HCT116 (cell line): ENCODE data around the gene GJC1. TPM values are rescaled to one million over a fixed set of nuclear protein-coding genes. Genes with fewer than 3 reads are reported as not detected.

Experiments used
- ATAC-seq: fragments of 200-7000 bp; cut with Tn5 transposase; 2 replicates; pipeline ENCODE4 v1.9.1; 2020; ENCODE audit warnings: mild to moderate bottlenecking, moderate library complexity
- BruUV-seq: library from RNA; stranded (reverse); fragments of 400-500 nt; replicated peaks from 2 replicates; lab custom pipeline; 2021; lab: Mats Ljungman, UMichigan
- CTCF ChIA-PET: fragments of 300-600 bp; sonication (Branson Sonifier 250); formaldehyde crosslinking; loops from one replicate; lab custom pipeline; 2021; ENCODE audit warnings: antibody characterized with exemption; lab: Charles Lee
- POLR2A ChIA-PET: fragments of 300-600, 350-600 bp; sonication (Branson Sonifier 250); formaldehyde crosslinking; loops from one replicate; lab custom pipeline; 2021; ENCODE audit warnings: antibody characterized with exemption; lab: Charles Lee
- RAD21 ChIA-PET, 2 experiments: fragments of 300-600 bp; sonication (Branson Sonifier 250); formaldehyde crosslinking; loops; one replicate each; lab custom pipeline; 2023; ENCODE audit warnings: low total read pairs in 2 of 2; ENCODE audit not compliant: uncharacterized antibody in 2 of 2, unreplicated experiment in 2 of 2, low non-redundant PET in 1 of 2; lab: Charles Lee
- DNase-seq: peaks from one replicate; pipeline ENCODE4 v3.0.0-alpha.2; 2010; ENCODE audit warnings: low read depth, low spot score
- H2AFZ ChIP-seq: fragments of 200-600 bp; shearing (Covaris generic), sonication (generic); 2 replicates; pipeline ENCODE4 v1.6.1; 2017; ENCODE audit warnings: low read depth, mixed run types, mixed read lengths, antibody characterized with exemption, low read length; ENCODE audit not compliant: poor library complexity, severe bottlenecking
- H3K27ac ChIP-seq: 2 replicates; pipeline ENCODE4 v1.5.1; 2012; ENCODE audit warnings: low read depth, low read length
- H3K27me3 ChIP-seq: fragments of 200-600 bp; sonication (generic); 2 replicates; pipeline ENCODE4 v1.6.1; 2016; ENCODE audit warnings: mixed run types, low read length, mixed read lengths; ENCODE audit not compliant: insufficient read depth
- H3K36me3 ChIP-seq, 2 experiments: fragments of 200-500 bp in 1 of 2; fragments of 200-600 bp in 1 of 2; sonication (Bioruptor generic) in 1 of 2; sonication (generic) in 1 of 2; 2 replicates each; pipeline versions ENCODE4 v1.5.1 to v1.6.1; 2014 to 2016; ENCODE audit warnings: low read length in 2 of 2, inconsistent platforms in 1 of 2, mixed read lengths in 1 of 2, mixed run types in 1 of 2; ENCODE audit not compliant: insufficient read depth in 2 of 2, control insufficient read depth in 1 of 2
- H3K4me1 ChIP-seq, 2 experiments: fragments of 200-600 bp in 1 of 2; sonication (generic) in 1 of 2; 2 replicates each; pipeline versions ENCODE4 v1.5.1 to v1.6.1; 2012 to 2017; ENCODE audit warnings: low read length in 2 of 2, inconsistent platforms in 1 of 2, mild to moderate bottlenecking in 1 of 2, mixed read lengths in 1 of 2, mixed run types in 1 of 2, moderate library complexity in 1 of 2; ENCODE audit not compliant: insufficient read depth in 2 of 2, control insufficient read depth in 1 of 2
- H3K4me2 ChIP-seq: fragments of 200-600 bp; sonication (generic); 2 replicates; pipeline ENCODE4 v1.6.1; 2017; ENCODE audit warnings: mixed run types, low read length, mixed read lengths
- H3K4me3 ChIP-seq, 2 experiments: fragments of 200-600 bp in 1 of 2; sonication (generic) in 1 of 2; replicated peaks in 1 of 2; 2 replicates each; pipeline ENCODE4 v1.5.1; 2011 to 2016; ENCODE audit warnings: low read length in 2 of 2, control low read depth in 1 of 2, low read depth in 1 of 2, mild to moderate bottlenecking in 1 of 2, mixed read lengths in 1 of 2, mixed run types in 1 of 2
- H3K79me2 ChIP-seq: fragments of 200-600 bp; sonication (generic); 2 replicates; pipeline ENCODE4 v1.6.1; 2017; ENCODE audit warnings: mild to moderate bottlenecking, mixed run types, low read length, moderate library complexity, mixed read lengths; ENCODE audit not compliant: insufficient read depth
- H3K9ac ChIP-seq: fragments of 200-600 bp; sonication (generic); 2 replicates; pipeline ENCODE4 v1.6.1; 2016; ENCODE audit warnings: low read length, mixed read lengths
- H3K9me2 ChIP-seq: fragments of 200-600 bp; sonication (generic), shearing (Covaris generic); 2 replicates; pipeline ENCODE4 v1.6.1; 2017; ENCODE audit warnings: mixed run types, mild to moderate bottlenecking, moderate library complexity; ENCODE audit not compliant: insufficient read depth
- H3K9me3 ChIP-seq, 2 experiments: fragments of 200-500 bp in 1 of 2; fragments of 200-600 bp in 1 of 2; sonication (Bioruptor generic) in 1 of 2; sonication (generic) in 1 of 2; 2 replicates each; pipeline ENCODE4 v1.6.1; 2014 to 2017; ENCODE audit warnings: low read length in 2 of 2, mixed read lengths in 2 of 2, inconsistent platforms in 1 of 2, low read depth in 1 of 2, mild to moderate bottlenecking in 1 of 2, mixed run types in 1 of 2, moderate library complexity in 1 of 2; ENCODE audit not compliant: control insufficient read depth in 1 of 2, insufficient read depth in 1 of 2
- H4K20me1 ChIP-seq: fragments of 200-600 bp; sonication (generic), shearing (Covaris generic); 2 replicates; pipeline ENCODE4 v1.6.1; 2017; ENCODE audit warnings: mixed run types, mild to moderate bottlenecking, moderate library complexity; ENCODE audit not compliant: insufficient read depth
- ATF3 ChIP-seq: IDR thresholded peaks from 2 replicates; pipeline ENCODE4 v1.6.1; 2012
- CBX3 ChIP-seq: IDR thresholded peaks from 2 replicates; pipeline ENCODE4 v1.6.1; 2012; ENCODE audit warnings: low read depth
- CEBPB ChIP-seq: IDR thresholded peaks from 2 replicates; pipeline ENCODE4 v1.6.1; 2012; ENCODE audit warnings: low read depth
- CTCF ChIP-seq, 3 experiments: fragments of 200-600 bp in 1 of 3; sonication (generic) in 1 of 3; IDR thresholded peaks in 2 of 3; conservative IDR thresholded peaks in 1 of 3; 2 replicates each; pipeline ENCODE4 v1.5.1; 2012 to 2017; ENCODE audit warnings: low read depth in 2 of 3, low read length in 2 of 3, antibody characterized with exemption in 1 of 3, borderline replicate concordance in 1 of 3, control low read depth in 1 of 3, mild to moderate bottlenecking in 1 of 3, mixed read lengths in 1 of 3, mixed run types in 1 of 3, moderate library complexity in 1 of 3; ENCODE audit not compliant: insufficient read depth in 1 of 3
- EGR1 ChIP-seq: IDR thresholded peaks from 2 replicates; pipeline ENCODE4 v1.6.1; 2012; ENCODE audit warnings: low read depth
- ELF1 ChIP-seq: IDR thresholded peaks from 2 replicates; pipeline ENCODE4 v1.6.1; 2012; ENCODE audit warnings: low read depth, borderline replicate concordance
- EZH2 ChIP-seq: fragments of 200-600 bp; sonication (generic); IDR thresholded peaks from 2 replicates; pipeline ENCODE4 v1.6.1; 2017; ENCODE audit warnings: antibody characterized with exemption, mixed run types
- EZH2phosphoT487 ChIP-seq: fragments of 200-600 bp; IDR thresholded peaks from 2 replicates; pipeline ENCODE4 v1.6.1; 2018; ENCODE audit warnings: antibody characterized with exemption, borderline replicate concordance
- FOSL1 ChIP-seq: IDR thresholded peaks from 2 replicates; pipeline ENCODE4 v1.6.1; 2012; ENCODE audit warnings: low read depth
- JUND ChIP-seq: IDR thresholded peaks from 2 replicates; pipeline ENCODE4 v1.6.1; 2012
- MAX ChIP-seq: IDR thresholded peaks from 2 replicates; pipeline ENCODE4 v1.6.1; 2012
- POLR2A ChIP-seq: IDR thresholded peaks from 2 replicates; pipeline ENCODE4 v1.7.0; 2011; ENCODE audit warnings: borderline replicate concordance; ENCODE audit not compliant: insufficient read depth, insufficient read length; ENCODE audit errors: extremely low read depth
- RAD21 ChIP-seq: IDR thresholded peaks from 2 replicates; pipeline ENCODE4 v1.6.1; 2012; ENCODE audit warnings: low read depth, mild to moderate bottlenecking
- SIN3A ChIP-seq: IDR thresholded peaks from 2 replicates; pipeline ENCODE4 v1.6.1; 2012; ENCODE audit warnings: low read depth
- SP1 ChIP-seq: IDR thresholded peaks from 2 replicates; pipeline ENCODE4 v1.6.1; 2012; ENCODE audit warnings: low read depth
- SRF ChIP-seq: IDR thresholded peaks from 2 replicates; pipeline ENCODE4 v1.6.1; 2012; ENCODE audit warnings: low read depth
- TCF7L2 ChIP-seq: IDR thresholded peaks from 2 replicates; pipeline ENCODE4 v1.7.0; 2011; ENCODE audit warnings: borderline replicate concordance, inconsistent platforms; ENCODE audit not compliant: insufficient read depth, insufficient read length; ENCODE audit errors: extremely low read depth
- ZBTB33 ChIP-seq: IDR thresholded peaks from 2 replicates; pipeline ENCODE4 v1.6.1; 2011; ENCODE audit warnings: mild to moderate bottlenecking, low read length, moderate library complexity; ENCODE audit not compliant: insufficient replicate concordance; ENCODE audit errors: extremely low read depth
- ZFX ChIP-seq: fragments of 450-650 bp; IDR thresholded peaks from 2 replicates; pipeline ENCODE4 v1.6.1; 2017
- ZNF274 ChIP-seq: fragments of 200-500 bp; sonication (Bioruptor generic); IDR thresholded peaks from 2 replicates; pipeline ENCODE4 v1.6.1; 2014; ENCODE audit warnings: mild to moderate bottlenecking, low read depth, low read length, inconsistent platforms
- intact Hi-C: fragments of 100-400 bp; cut with micrococcal nuclease; formaldehyde crosslinking; loops from 2 replicates; pipeline ENCODE4 v1.10.0; 2022
- total RNA-seq: library from RNA; stranded (reverse); gene quantifications from one replicate; pipeline ENCODE4 v1.2.1, GENCODE V29; 2021; ENCODE audit not compliant: unreplicated experiment

The GJC1 gene
- total RNA-seq, 1 experiment from 2014 or later = 62.4 TPM

- ChIA-PET POLR2A (interaction anchor here (0.6 to 1.5 kb wide), 3 partner anchors 19 to 28 kb away, joined by 3 to 4 read pairs (median 4); no protein-coding TSS in a partner anchor), CTCF (interaction anchor here (1.5 kb wide), 1 partner anchor 11 kb away, joined by 7 read pairs; no protein-coding TSS in a partner anchor), RAD21 (no interaction called here)
- Histone ChIP-seq H3K9me2 (no peaks in the 10 kb centered on the region), H3K79me2 (peaks cover 89% of the 10 kb centered on the region), H3K9ac (peak overlapping the region; percentile 68), H3K27me3 (no peaks in the 10 kb centered on the region), H3K36me3 (no peaks in the 10 kb centered on the region; a peak in 1 of 4 replicates), H3K4me3 (peak overlapping the region; percentile 16 to 32), H3K4me1 (peaks cover 65 to 96% of the 10 kb centered on the region in 2 experiments), H4K20me1 (no peaks in the 10 kb centered on the region), H3K27ac (peak overlapping the region; percentile 91), H3K4me2 (peak overlapping the region; percentile 65), H2AFZ (no peak overlapping the region), H3K9me3 (no peaks in the 10 kb centered on the region)
- intact Hi-C loops = no loop called here
- ATAC-seq = peak; percentile 91
- BruUV-seq = no TSS peak
- DNase-seq = peak; percentile 98
- no peak for TF ChIP-seq EZH2
- peak; percentile 77; the same call in 1 of the 2 replicates for TF ChIP-seq CBX3
- TF ChIP-seq FOSL1 = peak; percentile 98
- TF ChIP-seq SIN3A = peak; percentile 57; the same call in 1 of the 2 replicates
- TF ChIP-seq CEBPB = peak; percentile 71; the same call in 1 of the 2 replicates
- TF ChIP-seq POLR2A = no peak
- TF ChIP-seq JUND = peak; percentile 94
- peak; percentile 81 for TF ChIP-seq SP1
- TF ChIP-seq SRF = peak; percentile 74
- no peak for TF ChIP-seq ZFX
- no peak for TF ChIP-seq CTCF (IDR thresholded peaks at IDR 0.05 in 2 of 3, conservative IDR thresholded peaks at IDR 0.05 in 1 of 3; ENCODE audit: borderline replicate concordance in 1 of 3, insufficient read depth in 1 of 3, low read depth in 2 of 3, low read length in 2 of 3)
- no peak for TF ChIP-seq ATF3
- TF ChIP-seq TCF7L2 = peak; percentile 29
- no peak for TF ChIP-seq ELF1
- TF ChIP-seq EGR1 = 0 out of 2 replicates have a peak, but pooled peaks have one; percentile 13
- TF ChIP-seq MAX = peak; percentile 63; the same call in 1 of the 2 replicates
- no peak for TF ChIP-seq EZH2phosphoT487
- peak; percentile 6; the same call in 1 of the 2 replicates for TF ChIP-seq RAD21
- no peak for TF ChIP-seq ZBTB33
- TF ChIP-seq ZNF274 = no peak
These were observed 9.4 kb downstream of the GJC1 start for GRCh38 chr17:44820631-44821212.
